OCI-LY7 (cell line): ENCODE measurements around the gene CLMN.

Source experiments
- EZH2phosphoT487 ChIP-seq: fragments of 200-600 bp; sonication (generic); IDR thresholded peaks from 2 replicates; pipeline ENCODE4 v1.6.1; 2018; ENCODE audit warnings: low read depth, borderline replicate concordance, mild to moderate bottlenecking, mixed run types, antibody characterized with exemption, low read length, moderate library complexity, mixed read lengths
- TF ChIP-seq, protein P1 (sequence below): fragments of 200-600 bp; sonication (generic); conservative IDR thresholded peaks from 2 replicates; pipeline ENCODE4 v1.5.1; 2014; ENCODE audit warnings: mild to moderate bottlenecking, antibody characterized with exemption, low read length, moderate library complexity, mixed read lengths

DNA sequence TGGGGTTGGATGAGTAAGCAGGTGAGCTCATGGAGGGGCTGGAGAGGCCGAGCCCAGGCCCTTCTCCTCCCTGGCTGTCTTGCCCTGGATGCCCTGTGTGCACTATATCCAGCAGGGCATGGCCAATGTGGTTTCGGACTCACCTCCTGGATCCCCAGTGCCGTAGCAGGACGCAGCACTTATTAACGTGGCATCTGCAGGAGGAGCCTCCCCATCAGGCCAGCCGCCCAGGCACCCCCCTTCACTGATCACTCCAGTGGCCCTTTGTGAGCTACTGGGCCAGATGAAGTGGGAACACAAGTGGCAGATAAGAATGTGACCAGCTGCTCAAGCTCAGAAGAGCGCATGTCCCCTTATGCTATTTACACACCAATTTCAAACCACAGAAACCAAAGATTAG, 119.3 kb downstream of the CLMN start:
- TF ChIP-seq, protein P1, sequence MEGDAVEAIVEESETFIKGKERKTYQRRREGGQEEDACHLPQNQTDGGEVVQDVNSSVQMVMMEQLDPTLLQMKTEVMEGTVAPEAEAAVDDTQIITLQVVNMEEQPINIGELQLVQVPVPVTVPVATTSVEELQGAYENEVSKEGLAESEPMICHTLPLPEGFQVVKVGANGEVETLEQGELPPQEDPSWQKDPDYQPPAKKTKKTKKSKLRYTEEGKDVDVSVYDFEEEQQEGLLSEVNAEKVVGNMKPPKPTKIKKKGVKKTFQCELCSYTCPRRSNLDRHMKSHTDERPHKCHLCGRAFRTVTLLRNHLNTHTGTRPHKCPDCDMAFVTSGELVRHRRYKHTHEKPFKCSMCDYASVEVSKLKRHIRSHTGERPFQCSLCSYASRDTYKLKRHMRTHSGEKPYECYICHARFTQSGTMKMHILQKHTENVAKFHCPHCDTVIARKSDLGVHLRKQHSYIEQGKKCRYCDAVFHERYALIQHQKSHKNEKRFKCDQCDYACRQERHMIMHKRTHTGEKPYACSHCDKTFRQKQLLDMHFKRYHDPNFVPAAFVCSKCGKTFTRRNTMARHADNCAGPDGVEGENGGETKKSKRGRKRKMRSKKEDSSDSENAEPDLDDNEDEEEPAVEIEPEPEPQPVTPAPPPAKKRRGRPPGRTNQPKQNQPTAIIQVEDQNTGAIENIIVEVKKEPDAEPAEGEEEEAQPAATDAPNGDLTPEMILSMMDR, result no peak
- TF ChIP-seq EZH2phosphoT487, result no peak
